ENCODE results near the gene PRKAR1B.
"Not testable (repeated sequence)": the region's sequence is repeated elsewhere in the genome, so short reads cannot be mapped to it uniquely, and the experiment has no call there.

Gene PRKAR1B

GRCh38 chr7:745431-746154 is 18.5 kb upstream of the PRKAR1B start:
- peaks cover 67% of the 10 kb centered on the region for H3K36me3 ChIP-seq (ENCODE audit: insufficient read depth, insufficient read length, low read length)
- DNase-seq (ENCODE audit: low read depth, low spot score): no peak
- no peaks in the 10 kb centered on the region for H3K9me3 ChIP-seq (ENCODE audit: insufficient read depth, low read length)
- no peak overlapping the region for H3K9ac ChIP-seq (ENCODE audit: insufficient read length, low read depth)
- TF ChIP-seq ZNF274 (IDR thresholded peaks at IDR 0.05; ENCODE audit: low read depth, low read length) (no peak), SUZ12 (IDR thresholded peaks at IDR 0.05; ENCODE audit: extremely low read depth, insufficient read depth, insufficient read length) (no peak), YY1 (IDR thresholded peaks at IDR 0.05; ENCODE audit: insufficient read depth, insufficient read length) (no peak)
- peaks cover 2% of the 10 kb centered on the region for H3K4me1 ChIP-seq (ENCODE audit: insufficient read depth, insufficient read length)
- no peaks in the 10 kb centered on the region for H3K27me3 ChIP-seq (ENCODE audit: insufficient read depth, insufficient read length)
- H3K4me3 ChIP-seq (ENCODE audit: insufficient read length, low read depth): no peak overlapping the region

- Histone ChIP-seq H3K4me3 (ENCODE audit: insufficient read length, low read depth) (no peak overlapping the region), H3K4me1 (ENCODE audit: insufficient read depth, insufficient read length) (peaks cover 2% of the 10 kb centered on the region), H3K36me3 (ENCODE audit: insufficient read depth, insufficient read length, low read length) (peaks cover 67% of the 10 kb centered on the region), H3K9ac (ENCODE audit: insufficient read length, low read depth) (no peak overlapping the region), H3K27me3 (ENCODE audit: insufficient read depth, insufficient read length) (no peaks in the 10 kb centered on the region), H3K9me3 (ENCODE audit: insufficient read depth, low read length) (no peaks in the 10 kb centered on the region)
- no peak for TF ChIP-seq ZNF274 (IDR thresholded peaks at IDR 0.05; ENCODE audit: low read depth, low read length)
- TF ChIP-seq YY1 (IDR thresholded peaks at IDR 0.05; ENCODE audit: insufficient read depth, insufficient read length): no peak
- TF ChIP-seq SUZ12 (IDR thresholded peaks at IDR 0.05; ENCODE audit: extremely low read depth, insufficient read depth, insufficient read length): no peak
- no peak for DNase-seq (ENCODE audit: low read depth, low spot score)
Measured at GRCh38 chr7:744854-745430, 17.9 kb upstream of the PRKAR1B start.

GRCh38 chr7:744128-744520 is 17.0 kb upstream of the PRKAR1B start:
- not testable (repeated sequence) for H3K4me3 ChIP-seq (ENCODE audit: insufficient read length, low read depth); H3K4me1 ChIP-seq (ENCODE audit: insufficient read depth, insufficient read length); H3K27me3 ChIP-seq (ENCODE audit: insufficient read depth, insufficient read length); H3K9ac ChIP-seq (ENCODE audit: insufficient read length, low read depth); H3K9me3 ChIP-seq (ENCODE audit: insufficient read depth, low read length); DNase-seq (ENCODE audit: low read depth, low spot score)
- peaks cover 68% of the 10 kb centered on the region for H3K36me3 ChIP-seq (ENCODE audit: insufficient read depth, insufficient read length, low read length)

- H3K4me3 ChIP-seq (ENCODE audit: insufficient read length, low read depth); H3K4me1 ChIP-seq (ENCODE audit: insufficient read depth, insufficient read length); DNase-seq (ENCODE audit: low read depth, low spot score); H3K27me3 ChIP-seq (ENCODE audit: insufficient read depth, insufficient read length); H3K9ac ChIP-seq (ENCODE audit: insufficient read length, low read depth); H3K9me3 ChIP-seq (ENCODE audit: insufficient read depth, low read length): not testable (repeated sequence)
- H3K36me3 ChIP-seq (ENCODE audit: insufficient read depth, insufficient read length, low read length): peaks cover 67% of the 10 kb centered on the region
Measured at GRCh38 chr7:743341-744127, 16.5 kb upstream of the PRKAR1B start.

- no peak overlapping the region for H3K9ac ChIP-seq (ENCODE audit: insufficient read length, low read depth)
- no peaks in the 10 kb centered on the region for H3K9me3 ChIP-seq (ENCODE audit: insufficient read depth, low read length)
- H3K4me1 ChIP-seq (ENCODE audit: insufficient read depth, insufficient read length): no peaks in the 10 kb centered on the region
- peaks cover 64% of the 10 kb centered on the region for H3K36me3 ChIP-seq (ENCODE audit: insufficient read depth, insufficient read length, low read length)
- H3K27me3 ChIP-seq (ENCODE audit: insufficient read depth, insufficient read length): no peaks in the 10 kb centered on the region
- TF ChIP-seq ZNF274 (IDR thresholded peaks at IDR 0.05; ENCODE audit: low read depth, low read length): no peak
- no peak for TF ChIP-seq SUZ12 (IDR thresholded peaks at IDR 0.05; ENCODE audit: extremely low read depth, insufficient read depth, insufficient read length)
- TF ChIP-seq YY1 (IDR thresholded peaks at IDR 0.05; ENCODE audit: insufficient read depth, insufficient read length): no peak
- DNase-seq (ENCODE audit: low read depth, low spot score): no peak
- H3K4me3 ChIP-seq (ENCODE audit: insufficient read length, low read depth): no peak overlapping the region
Measured at GRCh38 chr7:742791-743190, 15.7 kb upstream of the PRKAR1B start.

GRCh38 chr7:741850-742249 is 14.8 kb upstream of the PRKAR1B start:
- no peaks in the 10 kb centered on the region for H3K27me3 ChIP-seq (ENCODE audit: insufficient read depth, insufficient read length)
- TF ChIP-seq YY1 (IDR thresholded peaks at IDR 0.05; ENCODE audit: insufficient read depth, insufficient read length) (no peak), ZNF274 (IDR thresholded peaks at IDR 0.05; ENCODE audit: low read depth, low read length) (no peak), SUZ12 (IDR thresholded peaks at IDR 0.05; ENCODE audit: extremely low read depth, insufficient read depth, insufficient read length) (no peak)
- H3K4me3 ChIP-seq (ENCODE audit: insufficient read length, low read depth): no peak overlapping the region
- H3K9ac ChIP-seq (ENCODE audit: insufficient read length, low read depth): no peak overlapping the region
- peaks cover 59% of the 10 kb centered on the region for H3K36me3 ChIP-seq (ENCODE audit: insufficient read depth, insufficient read length, low read length)
- no peaks in the 10 kb centered on the region for H3K9me3 ChIP-seq (ENCODE audit: insufficient read depth, low read length)
- H3K4me1 ChIP-seq (ENCODE audit: insufficient read depth, insufficient read length): no peaks in the 10 kb centered on the region
- no peak for DNase-seq (ENCODE audit: low read depth, low spot score)

- no peaks in the 10 kb centered on the region for H3K4me1 ChIP-seq (ENCODE audit: insufficient read depth, insufficient read length)
- no peak overlapping the region for H3K9ac ChIP-seq (ENCODE audit: insufficient read length, low read depth)
- peaks cover 55% of the 10 kb centered on the region for H3K36me3 ChIP-seq (ENCODE audit: insufficient read depth, insufficient read length, low read length)
- H3K4me3 ChIP-seq (ENCODE audit: insufficient read length, low read depth): no peak overlapping the region
- no peaks in the 10 kb centered on the region for H3K27me3 ChIP-seq (ENCODE audit: insufficient read depth, insufficient read length)
- no peak for DNase-seq (ENCODE audit: low read depth, low spot score)
- H3K9me3 ChIP-seq (ENCODE audit: insufficient read depth, low read length): no peaks in the 10 kb centered on the region
- TF ChIP-seq YY1 (IDR thresholded peaks at IDR 0.05; ENCODE audit: insufficient read depth, insufficient read length): no peak
- no peak for TF ChIP-seq ZNF274 (IDR thresholded peaks at IDR 0.05; ENCODE audit: low read depth, low read length)
- no peak for TF ChIP-seq SUZ12 (IDR thresholded peaks at IDR 0.05; ENCODE audit: extremely low read depth, insufficient read depth, insufficient read length)
Measured at GRCh38 chr7:741191-741671, 14.2 kb upstream of the PRKAR1B start.

All from NT2/D1 (cell line).